GM18511 (cell line): Measurements from ENCODE around the gene SH3BGRL2.

Experiments used
- ATAC-seq: cut with Tn5 transposase; IDR thresholded peaks from one replicate; pipeline ENCODE4 v1.9.1; 2021; ENCODE audit warnings: mild to moderate bottlenecking, moderate library complexity; ENCODE audit not compliant: unreplicated experiment

The SH3BGRL2 gene

DNA sequence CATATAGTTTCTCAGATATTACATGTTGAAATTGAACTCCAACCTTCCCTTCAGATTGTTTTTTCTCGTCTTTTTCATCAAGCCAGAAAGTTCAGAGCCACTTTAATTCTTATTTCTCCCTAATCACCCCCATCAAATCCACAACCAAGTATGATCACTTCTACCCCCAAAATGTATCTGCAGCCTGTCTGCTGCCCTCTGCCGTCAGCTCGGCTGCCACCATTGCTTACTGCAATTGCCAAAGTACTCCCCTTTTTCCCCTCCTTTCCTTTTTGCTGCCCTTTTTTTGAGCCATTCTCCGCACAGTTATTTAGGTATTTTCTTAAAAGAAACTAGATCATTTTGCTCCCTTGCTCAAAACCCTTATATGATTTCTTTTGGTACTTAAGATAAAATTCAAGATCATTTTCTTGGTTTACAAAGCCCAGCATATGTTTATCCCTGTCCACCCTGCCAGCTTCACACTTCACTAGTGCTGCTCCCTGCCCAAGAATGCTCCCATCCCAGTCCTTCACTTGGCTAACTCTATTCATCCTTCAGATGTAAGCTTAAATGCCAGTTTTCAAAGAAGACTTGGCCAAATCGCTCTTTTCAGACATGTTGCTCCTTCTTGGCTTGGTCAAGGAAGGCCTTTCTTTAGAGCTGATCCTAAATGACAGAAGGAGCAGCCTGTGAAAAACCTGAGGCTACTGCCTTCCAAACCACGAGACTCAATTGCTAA lies 63.7 kb downstream of the SH3BGRL2 start:
- no peak for ATAC-seq

DNA sequence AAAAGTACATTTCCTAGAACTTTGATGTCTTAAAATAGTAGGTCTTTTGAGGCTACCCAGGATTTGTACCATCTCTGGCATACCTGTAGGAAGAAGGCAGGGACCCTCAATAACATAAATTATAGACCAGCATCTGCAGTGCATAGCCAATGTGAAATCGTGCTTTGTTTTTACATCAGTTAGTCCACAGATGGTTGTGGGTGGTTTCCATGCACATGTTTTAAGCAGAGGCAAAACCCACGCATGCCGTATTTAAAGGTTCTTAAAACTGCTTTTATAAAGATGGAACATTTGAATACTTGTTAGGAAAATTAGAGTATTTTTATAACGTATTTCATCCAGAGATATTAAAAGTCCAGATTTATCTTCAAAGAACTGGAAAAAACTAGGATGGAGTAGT lies 66.3 kb downstream of the SH3BGRL2 start:
- no peak for ATAC-seq

- no peak for ATAC-seq
These were observed 68.5 kb downstream of the SH3BGRL2 start for GRCh38 chr6:79699606-79700005.

DNA sequence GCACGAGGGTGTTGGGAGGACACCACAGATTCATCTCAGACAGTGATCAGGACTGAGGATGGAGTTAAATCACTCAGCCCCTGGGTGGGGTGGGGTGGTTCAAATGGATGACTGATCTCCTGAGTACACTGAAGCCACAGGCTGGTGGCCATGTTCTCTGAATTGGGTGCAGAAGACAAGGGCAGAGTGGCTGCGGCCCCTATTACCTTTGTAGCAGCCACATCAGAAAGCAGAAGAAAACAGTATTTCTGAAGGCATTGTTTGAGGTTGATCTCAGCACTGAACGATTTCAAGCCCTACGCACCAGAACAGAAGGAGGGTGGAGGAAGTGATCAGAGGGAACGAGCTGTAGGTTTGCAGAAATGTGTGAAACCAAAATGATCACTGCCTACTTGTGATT lies 71.6 kb downstream of the SH3BGRL2 start:
- ATAC-seq: no peak

GRCh38 chr6:79704200-79704599 lies 73.1 kb downstream of the SH3BGRL2 start:
- ATAC-seq: no peak

DNA sequence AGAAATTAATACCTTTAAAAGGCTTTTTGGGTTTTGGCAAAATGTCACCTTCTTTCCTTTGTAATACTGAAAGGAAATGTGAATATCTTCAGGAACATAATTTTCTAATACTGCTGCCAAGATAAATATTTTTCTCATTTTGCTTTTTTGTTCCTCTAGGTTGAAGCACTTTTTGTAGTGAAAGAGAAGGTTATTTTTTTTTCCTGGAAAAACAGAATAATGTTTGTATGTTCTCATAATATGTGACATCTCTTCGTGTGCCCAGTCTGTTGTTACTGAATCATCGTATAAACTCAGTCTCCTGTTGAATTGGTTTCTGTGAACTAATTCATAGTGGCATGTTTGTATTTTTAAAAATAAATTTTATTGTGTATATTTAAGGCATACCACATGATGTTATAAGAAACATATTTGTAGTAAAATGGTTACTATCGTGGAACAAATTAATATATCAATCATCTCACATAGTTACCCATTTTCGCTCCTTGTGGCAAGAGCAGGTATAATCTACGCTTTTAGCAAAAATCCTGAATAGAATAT lies 74.4 kb downstream of the SH3BGRL2 start:
- no peak for ATAC-seq

GRCh38 chr6:79706527-79706926 lies 75.4 kb downstream of the SH3BGRL2 start:
- ATAC-seq: no peak

- no peak for ATAC-seq
These were observed 76.5 kb downstream of the SH3BGRL2 start for GRCh38 chr6:79707621-79708020.

GRCh38 chr6:79708095-79708791 lies 77.1 kb downstream of the SH3BGRL2 start:
- ATAC-seq: no peak

- ATAC-seq: no peak
These were observed 79.0 kb downstream of the SH3BGRL2 start for GRCh38 chr6:79710127-79710526.

- no peak for ATAC-seq
These were observed 80.0 kb downstream of the SH3BGRL2 start for GRCh38 chr6:79711167-79711566.

- ATAC-seq: no peak
These were observed 81.0 kb downstream of the SH3BGRL2 start for GRCh38 chr6:79712144-79712543.

DNA sequence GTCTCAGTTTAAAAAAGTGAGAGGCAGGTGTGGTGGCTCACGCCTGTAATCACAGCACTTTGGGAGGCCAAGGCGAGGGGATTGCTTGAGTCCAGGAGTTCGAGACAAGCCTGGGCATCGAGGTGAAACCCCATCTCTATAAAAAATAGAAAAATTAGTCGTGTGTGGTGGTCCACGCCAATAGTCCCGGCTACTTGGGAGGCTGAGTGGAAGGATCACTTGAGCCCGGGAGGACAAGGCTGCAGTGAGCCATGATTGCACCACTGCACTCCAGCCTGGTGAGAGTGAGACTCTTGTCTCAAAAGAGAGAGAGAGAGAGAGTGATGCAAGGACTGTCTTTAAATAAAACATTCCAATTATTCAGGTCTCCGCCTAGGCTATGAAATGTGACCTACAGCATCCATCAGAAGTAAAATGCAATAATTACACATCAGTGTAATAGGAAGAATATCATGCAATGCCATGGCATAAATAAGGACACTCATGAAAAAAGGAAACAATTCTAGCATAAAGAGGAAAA lies 81.5 kb downstream of the SH3BGRL2 start:
- ATAC-seq: no peak

- ATAC-seq: peak; percentile 70
These were observed 82.7 kb downstream of the SH3BGRL2 start for GRCh38 chr6:79713701-79714322.

- ATAC-seq: no peak
These were observed 86.9 kb downstream of the SH3BGRL2 start for GRCh38 chr6:79717989-79718388.

DNA sequence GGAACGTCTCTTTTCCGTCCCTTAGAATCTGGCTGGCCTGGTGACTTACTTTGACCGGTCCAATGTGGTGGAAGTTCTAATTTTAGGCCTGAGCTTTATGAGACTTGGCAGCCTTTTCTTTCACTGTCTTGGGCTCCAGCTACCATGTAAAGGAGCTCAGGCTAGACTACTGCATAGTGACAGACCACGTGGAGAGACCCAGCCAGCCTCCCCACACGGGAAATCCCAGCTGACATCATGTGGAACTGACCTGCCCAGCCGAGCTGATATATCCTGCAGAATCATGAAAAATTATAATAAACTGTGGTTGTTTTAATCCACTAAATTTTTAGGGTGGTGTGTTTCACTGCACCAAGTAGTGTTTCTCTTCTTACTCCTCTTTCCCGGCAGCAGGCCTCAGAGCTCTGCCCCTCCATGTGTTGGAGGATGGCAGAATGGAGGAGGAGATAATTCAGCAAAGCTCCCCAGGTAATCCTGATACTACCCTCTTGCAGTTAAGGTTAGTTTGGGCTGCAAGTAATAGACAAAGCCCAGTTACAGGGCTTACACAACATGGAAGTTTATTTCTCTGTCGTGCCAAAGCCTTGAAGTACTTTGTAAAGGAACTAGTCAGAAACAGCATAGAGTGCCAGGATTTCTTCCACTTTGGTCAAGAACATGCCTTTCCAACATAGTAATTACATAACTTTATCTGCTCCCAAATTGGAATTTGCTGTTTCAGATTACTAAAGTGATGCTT lies 87.5 kb downstream of the SH3BGRL2 start:
- ATAC-seq: peak; percentile 44

DNA sequence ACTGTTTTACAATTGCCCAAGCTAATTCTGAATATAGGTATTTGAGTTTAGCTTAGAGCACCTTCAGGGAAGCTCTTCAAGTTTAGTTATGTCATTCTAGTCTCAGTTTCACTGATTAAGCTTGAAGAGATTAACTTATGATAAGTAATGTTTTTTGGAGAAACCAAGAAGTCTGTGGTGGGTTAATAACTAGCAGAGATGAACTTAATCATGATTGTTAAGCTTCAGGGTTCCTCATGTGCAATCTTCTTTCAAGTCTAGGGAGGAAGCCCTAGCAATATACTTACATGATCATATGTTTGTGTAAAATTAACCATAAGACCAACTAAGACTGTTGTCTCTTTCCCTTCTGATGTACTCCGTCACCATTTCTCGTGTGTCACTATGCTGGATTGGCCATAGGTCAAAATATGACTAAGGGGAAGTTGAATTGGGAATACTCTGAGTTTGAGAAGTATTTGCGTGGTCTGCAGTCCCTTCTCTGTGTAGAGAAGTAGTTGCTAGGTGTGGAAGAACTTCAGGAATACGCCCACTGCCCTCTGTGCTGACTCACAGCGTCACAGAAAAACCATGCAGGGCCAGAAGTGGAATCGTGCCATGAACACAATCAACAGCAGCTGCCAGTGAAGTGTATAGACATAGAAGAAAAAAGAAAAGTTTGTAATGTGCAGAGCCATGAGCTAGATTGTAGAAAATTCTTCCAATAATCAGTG lies 88.3 kb downstream of the SH3BGRL2 start:
- ATAC-seq: peak; percentile 54

DNA sequence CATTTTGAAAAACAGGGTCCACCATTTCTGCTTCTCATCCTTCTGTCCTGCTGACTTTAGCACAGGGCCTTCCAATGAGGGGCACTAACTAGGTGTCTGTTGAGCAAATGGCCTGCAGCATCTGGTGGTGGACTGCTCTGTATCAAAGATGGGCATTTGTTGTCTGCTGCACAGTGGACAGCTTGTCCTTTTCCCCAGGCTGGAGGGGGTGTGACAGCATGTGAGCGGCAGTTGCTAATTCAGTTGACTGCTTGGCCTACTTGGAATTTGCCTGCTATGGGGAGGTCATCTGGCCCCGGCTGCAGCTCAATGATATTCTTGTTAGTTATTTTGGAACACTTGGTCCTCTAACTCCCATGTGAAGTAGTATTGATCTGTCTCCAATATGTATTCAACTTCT lies 93.7 kb downstream of the SH3BGRL2 start:
- ATAC-seq: no peak

- ATAC-seq: no peak
These were observed 100.3 kb downstream of the SH3BGRL2 start for GRCh38 chr6:79731471-79731870.

DNA sequence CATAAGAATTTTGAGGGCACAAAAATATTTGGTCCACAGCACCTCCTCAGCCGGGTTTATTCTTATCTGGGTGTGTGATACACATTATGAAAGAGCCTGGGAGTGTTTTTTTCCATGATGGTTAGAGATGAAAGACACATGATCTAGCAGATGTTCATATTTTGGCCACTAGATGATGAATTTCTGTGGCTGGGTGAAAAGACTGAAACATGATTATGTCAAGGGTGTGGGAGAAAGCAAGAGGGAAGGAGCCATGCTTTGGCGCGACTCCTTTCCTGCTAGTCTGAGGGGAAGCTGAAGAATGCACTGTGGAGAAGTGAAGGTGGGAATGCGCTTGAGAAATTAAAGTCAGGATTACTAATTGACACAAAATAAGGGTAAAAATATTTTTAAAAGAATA lies 102.3 kb downstream of the SH3BGRL2 start:
- no peak for ATAC-seq
